SU-DHL-6 (cell line): ENCODE data around the gene FOXRED1.

Experiments
- H2AFZ ChIP-seq: fragments of 200-600 bp; sonication (generic); 2 replicates; pipeline ENCODE4 v1.6.1; 2014; ENCODE audit warnings: low read depth, mild to moderate bottlenecking, moderate library complexity, mixed read lengths, antibody characterized with exemption, low read length; ENCODE audit not compliant: severe bottlenecking
- H3F3A ChIP-seq: fragments of 200-600 bp; shearing (Covaris generic); 2 replicates; pipeline ENCODE4 v1.6.0; 2016; ENCODE audit warnings: antibody characterized with exemption, mild to moderate bottlenecking; ENCODE audit not compliant: insufficient read depth
- H3K27ac ChIP-seq: fragments of 200-600 bp; sonication (generic); 2 replicates; pipeline ENCODE4 v1.5.1; 2016; ENCODE audit warnings: low read depth, mild to moderate bottlenecking, low read length, moderate library complexity, mixed read lengths
- H3K27me3 ChIP-seq: fragments of 200-600 bp; sonication (generic), shearing (Covaris generic); 2 replicates; pipeline ENCODE4 v1.6.0; 2014; ENCODE audit warnings: mild to moderate bottlenecking, low read length
- H3K36me3 ChIP-seq: fragments of 200-600 bp; sonication (generic); 2 replicates; pipeline ENCODE4 v1.6.1; 2014; ENCODE audit warnings: mild to moderate bottlenecking, low read length, mixed read lengths
- H3K4me2 ChIP-seq: fragments of 300-600, 200-600 bp; shearing (Covaris generic), sonication (generic); 2 replicates; pipeline ENCODE4 v1.6.0; 2014; ENCODE audit warnings: low read length, low read depth, mild to moderate bottlenecking; ENCODE audit not compliant: poor library complexity, severe bottlenecking
- H3K4me3 ChIP-seq: fragments of 200-600 bp; sonication (generic); 2 replicates; pipeline ENCODE4 v1.5.1; 2014; ENCODE audit warnings: antibody characterized with exemption, low read length, mild to moderate bottlenecking, mixed read lengths; ENCODE audit not compliant: insufficient read depth, poor library complexity, severe bottlenecking
- H3K79me2 ChIP-seq: fragments of 200-600 bp; sonication (generic); 2 replicates; pipeline ENCODE4 v1.6.1; 2014; ENCODE audit warnings: mild to moderate bottlenecking, low read length, moderate library complexity; ENCODE audit not compliant: insufficient read depth
- H3K9ac ChIP-seq: fragments of 200-600 bp; sonication (generic); 2 replicates; pipeline ENCODE4 v1.7.0; 2014; ENCODE audit warnings: mild to moderate bottlenecking, low read length
- H3K9me2 ChIP-seq: fragments of 200-600 bp; sonication (generic); replicated peaks from 2 replicates; pipeline ENCODE4 v1.6.1; 2014; ENCODE audit warnings: low read length; ENCODE audit not compliant: insufficient read depth
- H3K9me3 ChIP-seq: fragments of 200-600 bp; sonication (generic); 2 replicates; pipeline ENCODE4 v1.6.1; 2014; ENCODE audit warnings: low read length, mixed read lengths; ENCODE audit not compliant: insufficient read depth
- H4K20me1 ChIP-seq: fragments of 200-600 bp; sonication (generic); 2 replicates; pipeline ENCODE4 v1.6.1; 2014; ENCODE audit warnings: low read depth, mild to moderate bottlenecking, antibody characterized with exemption, low read length, moderate library complexity, mixed read lengths
- EZH2phosphoT487 ChIP-seq: fragments of 200-600 bp; sonication (generic), shearing (Covaris generic); conservative IDR thresholded peaks from 2 replicates; pipeline ENCODE4 v1.6.1; 2018; ENCODE audit warnings: mild to moderate bottlenecking, antibody characterized with exemption, low read length, moderate library complexity, mixed read lengths
- TF ChIP-seq, protein P1 (sequence below): fragments of 200-600 bp; sonication (generic); IDR thresholded peaks from one replicate; pipeline ENCODE4 v1.5.1; 2017; ENCODE audit warnings: antibody characterized with exemption, mild to moderate bottlenecking, low read length, moderate library complexity; ENCODE audit not compliant: insufficient read depth, poor library complexity, severe bottlenecking

The FOXRED1 gene

DNA sequence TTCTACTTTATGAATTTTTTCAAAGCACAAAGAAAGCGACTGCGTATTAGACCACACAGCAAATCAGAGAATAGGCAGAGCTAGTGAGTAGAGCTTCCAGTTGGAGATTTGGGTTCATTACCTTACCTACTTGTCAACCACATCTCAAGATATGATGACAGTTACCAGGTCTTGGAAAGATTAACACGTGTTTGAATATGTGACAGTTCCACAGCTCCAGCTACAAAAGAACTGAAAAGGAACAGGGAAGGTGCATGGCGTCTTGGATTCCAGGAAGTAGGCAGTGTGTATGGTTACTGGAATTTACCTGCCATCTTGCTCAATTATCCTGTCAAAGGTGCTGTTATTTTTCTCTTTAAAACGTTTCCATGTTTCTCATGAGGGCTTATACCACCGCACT, 19.3 kb downstream of the FOXRED1 start:
- H3K4me2 ChIP-seq = no peak overlapping the region
- no peak overlapping the region for H2AFZ ChIP-seq
- H3F3A ChIP-seq = no peaks in the 10 kb centered on the region
- TF ChIP-seq, protein P1, sequence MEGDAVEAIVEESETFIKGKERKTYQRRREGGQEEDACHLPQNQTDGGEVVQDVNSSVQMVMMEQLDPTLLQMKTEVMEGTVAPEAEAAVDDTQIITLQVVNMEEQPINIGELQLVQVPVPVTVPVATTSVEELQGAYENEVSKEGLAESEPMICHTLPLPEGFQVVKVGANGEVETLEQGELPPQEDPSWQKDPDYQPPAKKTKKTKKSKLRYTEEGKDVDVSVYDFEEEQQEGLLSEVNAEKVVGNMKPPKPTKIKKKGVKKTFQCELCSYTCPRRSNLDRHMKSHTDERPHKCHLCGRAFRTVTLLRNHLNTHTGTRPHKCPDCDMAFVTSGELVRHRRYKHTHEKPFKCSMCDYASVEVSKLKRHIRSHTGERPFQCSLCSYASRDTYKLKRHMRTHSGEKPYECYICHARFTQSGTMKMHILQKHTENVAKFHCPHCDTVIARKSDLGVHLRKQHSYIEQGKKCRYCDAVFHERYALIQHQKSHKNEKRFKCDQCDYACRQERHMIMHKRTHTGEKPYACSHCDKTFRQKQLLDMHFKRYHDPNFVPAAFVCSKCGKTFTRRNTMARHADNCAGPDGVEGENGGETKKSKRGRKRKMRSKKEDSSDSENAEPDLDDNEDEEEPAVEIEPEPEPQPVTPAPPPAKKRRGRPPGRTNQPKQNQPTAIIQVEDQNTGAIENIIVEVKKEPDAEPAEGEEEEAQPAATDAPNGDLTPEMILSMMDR = no peak
- TF ChIP-seq EZH2phosphoT487 = no peak
- H3K27ac ChIP-seq = no peak overlapping the region
- no peaks in the 10 kb centered on the region for H3K36me3 ChIP-seq
- no peaks in the 10 kb centered on the region for H4K20me1 ChIP-seq
- H3K9me3 ChIP-seq = no peaks in the 10 kb centered on the region
- no peaks in the 10 kb centered on the region for H3K9me2 ChIP-seq
- H3K79me2 ChIP-seq = no peaks in the 10 kb centered on the region
- H3K4me3 ChIP-seq = no peak overlapping the region
- no peaks in the 10 kb centered on the region for H3K27me3 ChIP-seq
- H3K9ac ChIP-seq = no peak overlapping the region

DNA sequence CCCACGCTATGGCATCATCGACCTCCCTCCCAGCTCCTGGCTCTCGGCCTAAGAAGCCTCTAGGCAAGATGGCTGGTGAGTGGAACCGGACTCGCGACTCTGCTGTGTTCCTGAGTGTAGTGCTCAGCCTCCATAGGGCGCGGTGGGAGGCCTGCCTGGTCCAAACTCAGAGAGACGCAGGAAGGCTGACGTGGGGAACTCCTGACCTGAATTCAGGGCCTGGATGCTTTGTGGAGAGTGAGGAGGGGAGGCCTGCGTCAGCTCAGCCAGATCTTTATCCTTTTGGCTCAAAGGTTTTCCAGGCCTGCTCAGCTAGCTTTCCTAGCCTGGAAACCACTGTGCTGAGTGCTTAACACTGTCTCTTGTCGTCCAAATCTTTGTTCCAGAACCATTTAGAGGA, 21.9 kb downstream of the FOXRED1 start:
- H3K4me3 ChIP-seq = no peak overlapping the region
- no peak overlapping the region for H3K4me2 ChIP-seq
- H3K9me2 ChIP-seq = no peaks in the 10 kb centered on the region
- TF ChIP-seq EZH2phosphoT487 = no peak
- TF ChIP-seq, protein P1 = no peak
- no peaks in the 10 kb centered on the region for H3K27me3 ChIP-seq
- H3K9me3 ChIP-seq = no peaks in the 10 kb centered on the region
- no peak overlapping the region for H3K27ac ChIP-seq
- no peaks in the 10 kb centered on the region for H3K36me3 ChIP-seq
- no peak overlapping the region for H2AFZ ChIP-seq
- H3K9ac ChIP-seq = no peak overlapping the region
- H4K20me1 ChIP-seq = no peaks in the 10 kb centered on the region
- H3F3A ChIP-seq = no peaks in the 10 kb centered on the region
- H3K79me2 ChIP-seq = no peaks in the 10 kb centered on the region

DNA sequence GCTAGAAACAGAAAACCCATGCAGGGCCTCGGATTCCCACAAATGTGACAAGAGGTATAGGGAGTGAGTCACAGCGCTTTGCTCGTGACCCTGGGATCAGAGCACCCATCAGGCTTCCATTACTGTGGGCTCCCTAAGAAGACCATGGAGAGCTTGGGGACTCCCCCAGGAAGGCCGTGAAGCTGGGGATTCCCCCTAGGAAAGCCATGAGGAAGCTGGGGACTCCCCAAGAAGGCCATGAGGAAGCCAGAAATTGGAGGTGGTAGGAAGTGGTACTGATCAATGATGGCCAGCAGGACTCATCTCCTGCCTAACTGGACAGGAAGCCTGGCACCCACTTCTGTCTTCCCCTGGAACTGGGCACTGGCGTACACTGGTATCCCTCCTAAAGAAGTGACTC, 24.8 kb downstream of the FOXRED1 start:
- no peaks in the 10 kb centered on the region for H3K36me3 ChIP-seq
- no peaks in the 10 kb centered on the region for H3K9me2 ChIP-seq
- no peaks in the 10 kb centered on the region for H3K9me3 ChIP-seq
- no peak overlapping the region for H3K4me3 ChIP-seq
- H2AFZ ChIP-seq = no peak overlapping the region
- H3K4me2 ChIP-seq = no peak overlapping the region
- no peak overlapping the region for H3K27ac ChIP-seq
- no peaks in the 10 kb centered on the region for H4K20me1 ChIP-seq
- H3K79me2 ChIP-seq = no peaks in the 10 kb centered on the region
- H3F3A ChIP-seq = no peaks in the 10 kb centered on the region
- H3K27me3 ChIP-seq = no peaks in the 10 kb centered on the region
- H3K9ac ChIP-seq = no peak overlapping the region
- TF ChIP-seq, protein P1 = no peak
- TF ChIP-seq EZH2phosphoT487 = no peak
